Astrocyte (in vitro differentiated cells and primary cell): ENCODE data around the gene NTSR1.

Experiments
- EZH2 ChIP-seq: IDR thresholded peaks from 2 replicates; pipeline ENCODE4 v1.6.1; 2012; ENCODE audit warnings: mild to moderate bottlenecking, low read length, inconsistent platforms; ENCODE audit not compliant: insufficient read depth
- TF ChIP-seq, protein P1 (sequence below): IDR thresholded peaks from 2 replicates; pipeline ENCODE4 v1.5.1; 2011; ENCODE audit warnings: low read depth, mild to moderate bottlenecking, inconsistent platforms, low read length, moderate library complexity; ENCODE audit not compliant: insufficient read depth

- TF ChIP-seq, protein P1, sequence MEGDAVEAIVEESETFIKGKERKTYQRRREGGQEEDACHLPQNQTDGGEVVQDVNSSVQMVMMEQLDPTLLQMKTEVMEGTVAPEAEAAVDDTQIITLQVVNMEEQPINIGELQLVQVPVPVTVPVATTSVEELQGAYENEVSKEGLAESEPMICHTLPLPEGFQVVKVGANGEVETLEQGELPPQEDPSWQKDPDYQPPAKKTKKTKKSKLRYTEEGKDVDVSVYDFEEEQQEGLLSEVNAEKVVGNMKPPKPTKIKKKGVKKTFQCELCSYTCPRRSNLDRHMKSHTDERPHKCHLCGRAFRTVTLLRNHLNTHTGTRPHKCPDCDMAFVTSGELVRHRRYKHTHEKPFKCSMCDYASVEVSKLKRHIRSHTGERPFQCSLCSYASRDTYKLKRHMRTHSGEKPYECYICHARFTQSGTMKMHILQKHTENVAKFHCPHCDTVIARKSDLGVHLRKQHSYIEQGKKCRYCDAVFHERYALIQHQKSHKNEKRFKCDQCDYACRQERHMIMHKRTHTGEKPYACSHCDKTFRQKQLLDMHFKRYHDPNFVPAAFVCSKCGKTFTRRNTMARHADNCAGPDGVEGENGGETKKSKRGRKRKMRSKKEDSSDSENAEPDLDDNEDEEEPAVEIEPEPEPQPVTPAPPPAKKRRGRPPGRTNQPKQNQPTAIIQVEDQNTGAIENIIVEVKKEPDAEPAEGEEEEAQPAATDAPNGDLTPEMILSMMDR, result no peak
- no peak for TF ChIP-seq EZH2
Observed at GRCh38 chr20:62660240-62660615, 48.4 kb upstream of the NTSR1 start.
